ENCODE measurements around the gene PPIB.

Gene PPIB

DNA sequence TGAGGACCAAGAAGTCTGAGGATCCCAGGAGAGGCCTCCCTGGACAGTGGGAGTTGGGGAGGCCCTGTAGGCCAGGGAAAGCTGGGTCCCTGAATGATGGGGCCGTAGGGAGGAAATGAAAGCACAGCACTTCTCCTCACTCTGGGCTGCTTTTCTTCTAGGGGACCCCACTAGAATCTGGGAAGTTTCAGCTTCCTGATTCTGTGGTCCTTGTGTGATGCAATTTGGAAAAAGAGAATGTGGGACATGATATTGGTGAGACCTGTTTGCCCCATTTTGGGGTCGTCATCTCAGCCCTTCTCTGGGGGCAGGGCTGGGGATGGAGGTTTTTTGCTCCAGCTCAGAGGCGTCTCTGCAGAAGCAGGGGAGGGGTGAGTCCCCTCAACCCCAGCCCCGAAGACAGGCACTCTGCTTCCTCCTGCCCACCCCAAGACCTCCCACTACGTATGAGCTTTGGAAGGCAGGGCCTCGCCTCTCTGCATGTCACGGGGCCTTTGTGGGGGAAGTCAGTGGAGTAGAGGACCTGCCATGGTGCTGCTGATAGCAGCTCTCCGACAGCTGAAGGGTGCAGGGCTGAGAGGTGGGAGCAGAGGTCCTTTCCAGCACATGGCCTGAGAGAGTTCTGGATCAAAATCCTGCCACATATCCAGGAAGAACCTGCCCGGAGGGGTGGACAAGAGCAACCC is 12.8 kb downstream of the PPIB start:
- H3K27me3 ChIP-seq (ENCODE audit: control insufficient read depth in 5 of 5, insufficient read depth in 4 of 5, low read length in 5 of 5): peaks cover 0 to 17% (median 14%) of the 10 kb centered on the region in 5 donors
- H3K36me3 ChIP-seq (ENCODE audit: control insufficient read depth in 5 of 5, insufficient read depth in 5 of 5, low read length in 5 of 5): peaks cover 0 to 16% (median 8%) of the 10 kb centered on the region in 5 donors
- H3K4me1 ChIP-seq (ENCODE audit: control insufficient read depth in 5 of 5, insufficient read depth in 5 of 5, low read length in 5 of 5): peaks cover 2 to 38% (median 32%) of the 10 kb centered on the region in 5 donors
- H3K9ac ChIP-seq (ENCODE audit: low read length in 5 of 5): no peak overlapping the region
- H3K27ac ChIP-seq (ENCODE audit: low read depth, low read length): no peak overlapping the region
- H3K9me3 ChIP-seq (ENCODE audit: control insufficient read depth in 5 of 5, low read length in 5 of 5): no peaks in the 10 kb centered on the region
- no peak overlapping the region for H3K4me3 ChIP-seq (ENCODE audit: low read depth in 1 of 5, low read length in 5 of 5)

DNA sequence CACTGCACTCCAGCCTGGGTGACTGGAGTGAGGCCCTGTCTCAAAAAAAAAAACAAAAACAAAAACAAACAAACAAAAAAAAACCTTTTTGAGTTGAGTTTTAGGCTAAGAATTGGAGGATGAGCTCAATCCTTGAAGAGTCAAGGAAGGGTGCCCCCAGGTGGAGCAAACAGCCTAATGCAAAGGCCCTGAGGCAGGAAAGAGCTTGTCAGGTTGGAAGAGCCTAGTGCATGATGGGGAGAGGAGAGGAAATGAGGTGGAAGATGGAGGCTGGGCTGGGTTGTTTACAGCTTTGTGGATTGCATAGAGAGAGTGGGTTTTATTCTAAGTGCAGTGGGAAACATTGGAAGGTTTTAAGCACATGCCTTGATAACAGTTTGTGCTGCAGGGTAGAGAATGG is 13.4 kb downstream of the PPIB start:
- Histone ChIP-seq H3K9me3 (ENCODE audit: control insufficient read depth in 5 of 5, low read length in 5 of 5) (no peaks in the 10 kb centered on the region), H3K27ac (ENCODE audit: low read depth, low read length) (no peak overlapping the region), H3K4me1 (ENCODE audit: control insufficient read depth in 5 of 5, insufficient read depth in 5 of 5, low read length in 5 of 5) (peaks cover 2 to 44% (median 38%) of the 10 kb centered on the region in 5 donors), H3K36me3 (ENCODE audit: control insufficient read depth in 5 of 5, insufficient read depth in 5 of 5, low read length in 5 of 5) (peaks cover 0 to 20% (median 10%) of the 10 kb centered on the region in 5 donors), H3K27me3 (ENCODE audit: control insufficient read depth in 5 of 5, insufficient read depth in 4 of 5, low read length in 5 of 5) (peaks cover 0 to 17% (median 14%) of the 10 kb centered on the region in 5 donors), H3K9ac (ENCODE audit: low read length in 5 of 5) (no peak overlapping the region), H3K4me3 (ENCODE audit: low read depth in 1 of 5, low read length in 5 of 5) (no peak overlapping the region)

DNA sequence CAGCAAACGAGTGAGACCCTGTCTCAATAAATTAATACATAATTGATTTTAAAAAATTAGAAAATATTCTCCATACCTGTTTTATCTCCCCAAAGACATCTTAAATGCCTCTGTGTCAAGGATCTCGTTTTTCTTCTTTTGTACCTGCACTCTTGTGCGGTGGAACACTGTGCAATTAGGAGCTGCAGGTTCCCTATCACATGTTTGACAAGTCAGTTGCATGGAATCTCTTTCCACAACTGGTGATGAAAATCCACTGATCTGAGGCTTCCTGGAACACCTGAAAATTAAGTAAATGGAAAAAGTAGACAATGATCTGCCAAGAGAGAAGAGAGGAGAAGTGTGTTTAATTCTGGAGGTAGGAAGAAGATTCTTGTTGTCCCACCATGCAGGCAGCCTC is 14.2 kb downstream of the PPIB start:
- no peak overlapping the region for H3K4me3 ChIP-seq (ENCODE audit: low read depth in 1 of 5, low read length in 5 of 5)
- H3K27me3 ChIP-seq (ENCODE audit: control insufficient read depth in 5 of 5, insufficient read depth in 4 of 5, low read length in 5 of 5): peaks cover 0 to 17% (median 14%) of the 10 kb centered on the region in 5 donors
- no peak overlapping the region for H3K27ac ChIP-seq (ENCODE audit: low read depth, low read length)
- H3K4me1 ChIP-seq (ENCODE audit: control insufficient read depth in 5 of 5, insufficient read depth in 5 of 5, low read length in 5 of 5): peaks cover 2 to 42% (median 37%) of the 10 kb centered on the region in 5 donors
- peaks cover 4 to 23% (median 16%) of the 10 kb centered on the region in 5 donors for H3K36me3 ChIP-seq (ENCODE audit: control insufficient read depth in 5 of 5, insufficient read depth in 5 of 5, low read length in 5 of 5)
- H3K9me3 ChIP-seq (ENCODE audit: control insufficient read depth in 5 of 5, low read length in 5 of 5): no peaks in the 10 kb centered on the region
- no peak overlapping the region for H3K9ac ChIP-seq (ENCODE audit: low read length in 5 of 5)

- no peaks in the 10 kb centered on the region for H3K9me3 ChIP-seq (ENCODE audit: control insufficient read depth in 5 of 5, low read length in 5 of 5)
- no peak overlapping the region for H3K9ac ChIP-seq (ENCODE audit: low read length in 5 of 5)
- no peak overlapping the region for H3K27ac ChIP-seq (ENCODE audit: low read depth, low read length)
- peaks cover 2 to 39% (median 33%) of the 10 kb centered on the region in 5 donors for H3K4me1 ChIP-seq (ENCODE audit: control insufficient read depth in 5 of 5, insufficient read depth in 5 of 5, low read length in 5 of 5)
- H3K36me3 ChIP-seq (ENCODE audit: control insufficient read depth in 5 of 5, insufficient read depth in 5 of 5, low read length in 5 of 5): peaks cover 5 to 28% (median 19%) of the 10 kb centered on the region in 5 donors
- peaks cover 0 to 16% (median 14%) of the 10 kb centered on the region in 5 donors for H3K27me3 ChIP-seq (ENCODE audit: control insufficient read depth in 5 of 5, insufficient read depth in 4 of 5, low read length in 5 of 5)
- H3K4me3 ChIP-seq (ENCODE audit: low read depth in 1 of 5, low read length in 5 of 5): no peak overlapping the region
These were observed 14.7 kb downstream of the PPIB start for GRCh38 chr15:64148168-64148567.

DNA sequence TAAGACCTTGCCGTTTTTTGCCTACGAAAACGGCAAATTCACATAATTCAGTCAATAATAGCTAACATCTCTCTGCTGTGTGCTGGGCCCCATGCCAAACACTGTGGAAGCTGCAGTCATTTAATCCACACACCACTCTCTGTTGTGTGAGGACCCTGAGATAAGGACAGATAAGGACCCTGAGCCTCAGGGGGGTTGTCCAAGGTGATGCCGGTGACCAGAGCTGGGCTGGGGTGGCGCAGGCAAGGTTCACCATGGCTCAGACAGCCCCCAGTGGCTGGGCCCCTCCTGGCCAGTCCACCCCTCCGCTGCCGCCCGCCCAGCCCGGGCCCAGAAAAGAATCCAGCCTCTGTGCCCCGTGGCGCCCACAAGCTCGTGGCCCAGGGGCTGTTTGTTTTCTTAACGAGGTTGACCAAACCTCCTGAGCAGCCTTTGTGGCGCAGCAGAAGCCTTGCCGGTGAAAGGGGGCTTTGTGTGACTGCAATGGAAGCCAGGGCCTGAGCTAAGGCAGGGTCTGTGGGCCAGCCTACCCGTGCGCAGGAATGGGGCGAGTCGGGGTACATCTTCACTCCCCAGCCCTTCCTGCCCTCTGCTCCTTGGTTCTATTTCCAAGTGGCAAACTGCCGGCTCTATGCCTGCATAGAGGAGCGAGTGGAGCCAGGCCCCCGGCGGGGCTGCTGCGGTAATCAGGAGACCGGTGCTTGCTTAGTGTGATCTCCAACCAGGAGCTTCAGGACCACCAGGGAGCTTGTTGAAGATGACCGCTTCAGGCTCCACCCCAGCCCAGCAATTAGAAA is 15.7 kb downstream of the PPIB start:
- Histone ChIP-seq H3K9me3 (ENCODE audit: control insufficient read depth in 5 of 5, low read length in 5 of 5) (no peaks in the 10 kb centered on the region), H3K4me3 (ENCODE audit: low read depth in 1 of 5, low read length in 5 of 5) (no peak overlapping the region), H3K9ac (ENCODE audit: low read length in 5 of 5) (no peak overlapping the region), H3K4me1 (ENCODE audit: control insufficient read depth in 5 of 5, insufficient read depth in 5 of 5, low read length in 5 of 5) (peaks cover 0 to 28% (median 22%) of the 10 kb centered on the region in 5 donors), H3K27ac (ENCODE audit: low read depth, low read length) (no peak overlapping the region), H3K27me3 (ENCODE audit: control insufficient read depth in 5 of 5, insufficient read depth in 4 of 5, low read length in 5 of 5) (peaks cover 0 to 5% (median 3%) of the 10 kb centered on the region in 5 donors), H3K36me3 (ENCODE audit: control insufficient read depth in 5 of 5, insufficient read depth in 5 of 5, low read length in 5 of 5) (peaks cover 5 to 38% (median 25%) of the 10 kb centered on the region in 5 donors)

- no peak overlapping the region for H3K27ac ChIP-seq (ENCODE audit: low read depth, low read length)
- H3K9ac ChIP-seq (ENCODE audit: low read length in 5 of 5): no peak overlapping the region
These were observed 16.3 kb downstream of the PPIB start for GRCh38 chr15:64146520-64146884.

DNA sequence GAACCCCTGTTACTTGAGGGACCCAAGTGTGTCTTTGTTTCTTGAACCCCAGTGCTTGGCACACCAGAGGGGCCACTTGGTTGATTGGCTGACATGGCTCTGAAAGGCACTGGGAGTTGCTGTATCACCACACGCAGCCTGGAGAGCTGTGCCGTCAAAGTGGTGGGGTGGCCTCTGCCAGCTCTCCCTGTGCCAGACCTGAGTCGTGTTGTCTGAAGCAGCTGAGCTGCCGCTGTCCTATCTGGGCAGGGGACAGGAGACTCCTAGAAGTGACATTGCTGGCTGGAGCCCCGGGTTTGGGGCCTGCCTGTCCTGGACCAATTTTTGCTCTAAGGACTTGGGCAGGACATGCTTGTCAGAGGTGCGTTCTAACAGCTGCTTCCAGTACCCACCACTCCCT is 16.8 kb downstream of the PPIB start:
- no peaks in the 10 kb centered on the region for H3K27me3 ChIP-seq (ENCODE audit: control insufficient read depth in 5 of 5, insufficient read depth in 4 of 5, low read length in 5 of 5)
- no peak overlapping the region for H3K27ac ChIP-seq (ENCODE audit: low read depth, low read length)
- H3K9ac ChIP-seq (ENCODE audit: low read length in 5 of 5): no peak overlapping the region
- H3K4me3 ChIP-seq (ENCODE audit: low read depth in 1 of 5, low read length in 5 of 5): no peak overlapping the region
- H3K36me3 ChIP-seq (ENCODE audit: control insufficient read depth in 5 of 5, insufficient read depth in 5 of 5, low read length in 5 of 5): peaks cover 5 to 48% (median 34%) of the 10 kb centered on the region in 5 donors
- H3K9me3 ChIP-seq (ENCODE audit: control insufficient read depth in 5 of 5, low read length in 5 of 5): no peaks in the 10 kb centered on the region
- peaks cover 0 to 24% (median 13%) of the 10 kb centered on the region in 5 donors for H3K4me1 ChIP-seq (ENCODE audit: control insufficient read depth in 5 of 5, insufficient read depth in 5 of 5, low read length in 5 of 5)

More at GRCh38 chr15:64146520-64146884, 16.3 kb downstream of the PPIB start:
- Histone ChIP-seq H3K4me3 (ENCODE audit: low read depth in 1 of 5, low read length in 5 of 5) (no peak overlapping the region), H3K4me1 (ENCODE audit: control insufficient read depth in 5 of 5, insufficient read depth in 5 of 5, low read length in 5 of 5) (peaks cover 0 to 23% (median 16%) of the 10 kb centered on the region in 5 donors), H3K27me3 (ENCODE audit: control insufficient read depth in 5 of 5, insufficient read depth in 4 of 5, low read length in 5 of 5) (no peaks in the 10 kb centered on the region), H3K9me3 (ENCODE audit: control insufficient read depth in 5 of 5, low read length in 5 of 5) (no peaks in the 10 kb centered on the region), H3K36me3 (ENCODE audit: control insufficient read depth in 5 of 5, insufficient read depth in 5 of 5, low read length in 5 of 5) (peaks cover 5 to 44% (median 31%) of the 10 kb centered on the region in 5 donors)

GRCh38 chr15:64144565-64145281 is 18.1 kb downstream of the PPIB start:
- Histone ChIP-seq H3K27me3 (ENCODE audit: control insufficient read depth in 5 of 5, insufficient read depth in 4 of 5, low read length in 5 of 5) (no peaks in the 10 kb centered on the region), H3K4me3 (ENCODE audit: low read depth in 1 of 5, low read length in 5 of 5) (no peak overlapping the region), H3K4me1 (ENCODE audit: control insufficient read depth in 5 of 5, insufficient read depth in 5 of 5, low read length in 5 of 5) (peaks cover 0 to 17% (median 8%) of the 10 kb centered on the region in 5 donors), H3K36me3 (ENCODE audit: control insufficient read depth in 5 of 5, insufficient read depth in 5 of 5, low read length in 5 of 5) (peaks cover 5 to 52% (median 36%) of the 10 kb centered on the region in 5 donors), H3K27ac (ENCODE audit: low read depth, low read length) (no peak overlapping the region), H3K9me3 (ENCODE audit: control insufficient read depth in 5 of 5, low read length in 5 of 5) (no peaks in the 10 kb centered on the region), H3K9ac (ENCODE audit: low read length in 5 of 5) (no peak overlapping the region)

DNA sequence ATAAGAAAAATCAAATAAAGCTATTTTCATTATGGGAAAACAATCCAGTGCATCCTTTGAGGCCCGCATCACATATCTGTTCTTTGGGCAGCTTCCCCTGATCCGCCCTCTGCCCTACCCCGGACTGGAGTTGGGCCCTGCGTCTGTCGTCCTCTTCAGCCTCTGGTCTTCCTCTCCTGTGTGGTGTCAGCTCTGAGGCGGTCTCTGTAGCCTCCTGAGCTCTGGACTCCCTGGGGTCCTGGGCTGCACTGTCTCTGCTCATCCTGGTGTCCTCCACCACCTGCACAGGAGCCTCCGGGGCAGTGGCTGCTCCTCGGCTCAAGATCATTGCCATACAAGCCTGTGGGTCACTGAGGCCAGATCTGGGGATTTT is 18.6 kb downstream of the PPIB start:
- Histone ChIP-seq H3K4me1 (ENCODE audit: control insufficient read depth in 5 of 5, insufficient read depth in 5 of 5, low read length in 5 of 5) (peaks cover 0 to 17% (median 8%) of the 10 kb centered on the region in 5 donors), H3K4me3 (ENCODE audit: low read depth in 1 of 5, low read length in 5 of 5) (no peak overlapping the region)

More for the DNA sequence above, 18.6 kb downstream of the PPIB start:
- H3K36me3 ChIP-seq (ENCODE audit: control insufficient read depth in 5 of 5, insufficient read depth in 5 of 5, low read length in 5 of 5): peaks cover 5 to 52% (median 36%) of the 10 kb centered on the region in 5 donors
- H3K27me3 ChIP-seq (ENCODE audit: control insufficient read depth in 5 of 5, insufficient read depth in 4 of 5, low read length in 5 of 5): no peaks in the 10 kb centered on the region
- no peaks in the 10 kb centered on the region for H3K9me3 ChIP-seq (ENCODE audit: control insufficient read depth in 5 of 5, low read length in 5 of 5)
- H3K9ac ChIP-seq (ENCODE audit: low read length in 5 of 5): no peak overlapping the region
- H3K27ac ChIP-seq (ENCODE audit: low read depth, low read length): no peak overlapping the region
